ENCODE results near the gene INHBC.

The INHBC gene

DNA sequence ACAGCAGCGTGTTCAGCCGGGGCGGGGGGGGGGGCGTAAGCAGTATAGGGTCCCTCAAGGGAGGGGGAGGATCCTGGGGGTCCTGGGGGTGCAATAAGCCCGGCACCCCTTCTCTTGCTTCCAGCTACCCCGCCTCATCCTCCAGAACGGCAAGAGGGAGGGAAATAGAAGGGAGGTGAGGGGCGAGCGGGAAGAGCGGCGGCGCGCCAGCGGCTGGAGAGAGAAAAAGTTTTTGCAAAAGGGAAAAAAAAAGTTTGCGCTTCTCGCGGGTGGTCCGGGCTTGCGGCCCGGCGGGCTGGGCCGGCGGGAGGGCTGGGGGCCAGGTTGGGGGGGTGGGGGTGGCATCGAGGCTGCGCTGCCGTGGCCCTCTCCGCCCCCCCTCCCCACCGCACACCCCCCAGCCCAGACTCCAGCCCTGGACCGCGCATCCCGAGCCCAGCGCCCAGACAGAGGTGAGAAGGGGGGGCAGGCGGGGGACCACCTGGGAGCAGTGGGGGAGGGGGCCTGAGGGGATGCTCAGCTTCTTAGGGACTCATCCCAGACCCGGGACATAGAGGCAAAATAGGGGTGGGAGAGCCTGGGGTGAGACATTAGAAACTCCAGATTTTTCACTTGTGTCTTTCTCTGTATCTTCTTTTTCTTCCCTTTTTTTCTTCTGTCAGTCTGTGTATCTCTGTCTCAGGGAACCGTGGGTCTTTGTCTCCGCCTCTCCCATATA is 25.3 kb downstream of the INHBC start, which contains the start of gene GLI1:
TSS of gene GLI1 (plus strand) at position 36 of the 718 bp plus-strand sequence. CDS start 3,907 bp downstream, outside the sequence.
- H3K9ac ChIP-seq (ENCODE audit: low read length): peak within 1 kb of the TSS; percentile 59
- no peaks in the 10 kb centered on the region for H3K9me3 ChIP-seq (ENCODE audit: insufficient read depth, low read length)
- H3K36me3 ChIP-seq (ENCODE audit: low read length): no peaks in the 10 kb centered on the region
- H3K4me3 ChIP-seq (ENCODE audit: insufficient read depth, low read length, poor library complexity, severe bottlenecking): peak within 1 kb of the TSS; percentile 96
- no peak for TF ChIP-seq EZH2phosphoT487 (conservative IDR thresholded peaks at IDR 0.05; ENCODE audit: low read length)
- TF ChIP-seq, protein P1, sequence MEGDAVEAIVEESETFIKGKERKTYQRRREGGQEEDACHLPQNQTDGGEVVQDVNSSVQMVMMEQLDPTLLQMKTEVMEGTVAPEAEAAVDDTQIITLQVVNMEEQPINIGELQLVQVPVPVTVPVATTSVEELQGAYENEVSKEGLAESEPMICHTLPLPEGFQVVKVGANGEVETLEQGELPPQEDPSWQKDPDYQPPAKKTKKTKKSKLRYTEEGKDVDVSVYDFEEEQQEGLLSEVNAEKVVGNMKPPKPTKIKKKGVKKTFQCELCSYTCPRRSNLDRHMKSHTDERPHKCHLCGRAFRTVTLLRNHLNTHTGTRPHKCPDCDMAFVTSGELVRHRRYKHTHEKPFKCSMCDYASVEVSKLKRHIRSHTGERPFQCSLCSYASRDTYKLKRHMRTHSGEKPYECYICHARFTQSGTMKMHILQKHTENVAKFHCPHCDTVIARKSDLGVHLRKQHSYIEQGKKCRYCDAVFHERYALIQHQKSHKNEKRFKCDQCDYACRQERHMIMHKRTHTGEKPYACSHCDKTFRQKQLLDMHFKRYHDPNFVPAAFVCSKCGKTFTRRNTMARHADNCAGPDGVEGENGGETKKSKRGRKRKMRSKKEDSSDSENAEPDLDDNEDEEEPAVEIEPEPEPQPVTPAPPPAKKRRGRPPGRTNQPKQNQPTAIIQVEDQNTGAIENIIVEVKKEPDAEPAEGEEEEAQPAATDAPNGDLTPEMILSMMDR (IDR thresholded peaks at IDR 0.05; ENCODE audit: insufficient read depth, low read length, poor library complexity, severe bottlenecking): no peak
- H3F3A ChIP-seq (ENCODE audit: insufficient read depth): peaks cover 14% of the 10 kb centered on the region
- H3K4me2 ChIP-seq (ENCODE audit: low read depth, low read length, poor library complexity, severe bottlenecking): peak within 1 kb of the TSS; percentile 89
- H3K27ac ChIP-seq (ENCODE audit: low read depth, low read length): peak within 1 kb of the TSS; percentile 75
- H3K79me2 ChIP-seq (ENCODE audit: insufficient read depth, low read length): no peaks in the 10 kb centered on the region; the same call in 1 of the 2 replicates
- H3K27me3 ChIP-seq (ENCODE audit: low read length): no peaks in the 10 kb centered on the region
- H2AFZ ChIP-seq (ENCODE audit: low read depth, low read length, severe bottlenecking): peak within 1 kb of the TSS; percentile 92
- no peaks in the 10 kb centered on the region for H3K9me2 ChIP-seq (replicated peaks; ENCODE audit: insufficient read depth, low read length)
- no peaks in the 10 kb centered on the region for H4K20me1 ChIP-seq (ENCODE audit: low read depth, low read length)

DNA sequence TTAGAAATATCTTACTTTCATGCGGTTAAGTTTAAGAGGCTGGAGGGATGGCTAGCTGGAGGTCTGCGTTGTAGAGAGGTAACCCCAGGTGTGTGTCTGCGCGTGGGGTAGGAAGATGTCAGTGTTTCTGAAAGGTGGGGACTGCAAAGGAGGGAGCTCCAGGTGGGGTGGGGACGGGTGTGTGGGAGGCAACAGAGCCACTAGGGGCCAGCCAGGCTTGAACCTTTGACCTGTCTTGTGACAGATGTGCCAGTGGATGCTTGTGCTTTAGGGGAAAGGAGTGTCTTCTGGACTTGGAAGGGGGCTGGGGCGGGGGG is 25.8 kb downstream of the INHBC start:
- Histone ChIP-seq H2AFZ (ENCODE audit: low read depth, low read length, severe bottlenecking) (no peak overlapping the region), H3K9me3 (ENCODE audit: insufficient read depth, low read length) (no peaks in the 10 kb centered on the region), H3K9ac (ENCODE audit: low read length) (peak overlapping the region; percentile 59), H3F3A (ENCODE audit: insufficient read depth) (peaks cover 14% of the 10 kb centered on the region), H3K36me3 (ENCODE audit: low read length) (no peaks in the 10 kb centered on the region), H3K9me2 (replicated peaks; ENCODE audit: insufficient read depth, low read length) (no peaks in the 10 kb centered on the region), H3K4me3 (ENCODE audit: insufficient read depth, low read length, poor library complexity, severe bottlenecking) (peak overlapping the region; percentile 96), H3K79me2 (ENCODE audit: insufficient read depth, low read length) (no peaks in the 10 kb centered on the region; the same call in 1 of the 2 replicates), H3K27ac (ENCODE audit: low read depth, low read length) (peak overlapping the region; percentile 75), H3K4me2 (ENCODE audit: low read depth, low read length, poor library complexity, severe bottlenecking) (peak overlapping the region; percentile 89), H3K27me3 (ENCODE audit: low read length) (no peaks in the 10 kb centered on the region), H4K20me1 (ENCODE audit: low read depth, low read length) (no peaks in the 10 kb centered on the region)
- no peak for TF ChIP-seq EZH2phosphoT487 (conservative IDR thresholded peaks at IDR 0.05; ENCODE audit: low read length)
- TF ChIP-seq, protein P1 (IDR thresholded peaks at IDR 0.05; ENCODE audit: insufficient read depth, low read length, poor library complexity, severe bottlenecking): no peak

DNA sequence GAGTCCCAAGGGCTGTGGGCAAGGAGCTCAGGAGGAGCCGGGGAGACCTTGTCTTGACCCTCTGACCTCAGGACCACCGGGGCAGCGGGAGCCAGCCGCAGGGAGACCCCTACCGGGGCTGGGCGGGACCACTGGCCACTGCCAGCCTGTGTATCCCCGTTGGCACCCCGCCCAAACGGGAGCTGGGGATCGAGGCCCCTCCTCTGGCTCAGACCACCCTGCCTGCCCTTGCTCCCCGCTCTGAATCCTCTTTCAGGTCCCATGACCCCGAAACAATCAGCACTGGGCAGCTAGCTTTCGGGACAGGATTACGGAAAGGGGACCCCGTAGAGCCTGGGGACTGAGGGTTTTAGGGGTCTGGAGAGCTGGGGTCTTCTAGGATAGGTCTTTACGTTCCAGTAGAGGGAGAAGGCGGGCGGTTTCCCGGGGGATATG is 26.3 kb downstream of the INHBC start:
- no peaks in the 10 kb centered on the region for H3K36me3 ChIP-seq (ENCODE audit: low read length)
- no peaks in the 10 kb centered on the region for H3K9me3 ChIP-seq (ENCODE audit: insufficient read depth, low read length)
- no peaks in the 10 kb centered on the region for H3K27me3 ChIP-seq (ENCODE audit: low read length)
- H3K9me2 ChIP-seq (replicated peaks; ENCODE audit: insufficient read depth, low read length): no peaks in the 10 kb centered on the region
- H3K27ac ChIP-seq (ENCODE audit: low read depth, low read length): peak overlapping the region; percentile 75
- H3K4me3 ChIP-seq (ENCODE audit: insufficient read depth, low read length, poor library complexity, severe bottlenecking): peak overlapping the region; percentile 96
- no peaks in the 10 kb centered on the region for H4K20me1 ChIP-seq (ENCODE audit: low read depth, low read length)
- peak overlapping the region; percentile 89 for H3K4me2 ChIP-seq (ENCODE audit: low read depth, low read length, poor library complexity, severe bottlenecking)
- peak overlapping the region; percentile 59 for H3K9ac ChIP-seq (ENCODE audit: low read length)
- H3K79me2 ChIP-seq (ENCODE audit: insufficient read depth, low read length): no peaks in the 10 kb centered on the region; the same call in 1 of the 2 replicates
- H3F3A ChIP-seq (ENCODE audit: insufficient read depth): peaks cover 14% of the 10 kb centered on the region
- no peak overlapping the region for H2AFZ ChIP-seq (ENCODE audit: low read depth, low read length, severe bottlenecking)
- TF ChIP-seq EZH2phosphoT487 (conservative IDR thresholded peaks at IDR 0.05; ENCODE audit: low read length): no peak
- TF ChIP-seq, protein P1 (IDR thresholded peaks at IDR 0.05; ENCODE audit: insufficient read depth, low read length, poor library complexity, severe bottlenecking): no peak

Measured in SU-DHL-6 (cell line).